GM20431 (cell line): Measurements from ENCODE around the gene ORAI2.
"Not testable (repeated sequence)": the region's sequence is repeated elsewhere in the genome, so short reads cannot be mapped to it uniquely, and the experiment has no call there.

Experiments used
- in situ Hi-C: fragments of 300-500 bp; cut with MseI, MboI; formaldehyde crosslinking; loops from one replicate; pipeline ENCODE4 v1.15.0; 2020; ENCODE audit warnings: low sequenced_read_pairs; ENCODE audit not compliant: unreplicated experiment

ORAI2 gene

DNA sequence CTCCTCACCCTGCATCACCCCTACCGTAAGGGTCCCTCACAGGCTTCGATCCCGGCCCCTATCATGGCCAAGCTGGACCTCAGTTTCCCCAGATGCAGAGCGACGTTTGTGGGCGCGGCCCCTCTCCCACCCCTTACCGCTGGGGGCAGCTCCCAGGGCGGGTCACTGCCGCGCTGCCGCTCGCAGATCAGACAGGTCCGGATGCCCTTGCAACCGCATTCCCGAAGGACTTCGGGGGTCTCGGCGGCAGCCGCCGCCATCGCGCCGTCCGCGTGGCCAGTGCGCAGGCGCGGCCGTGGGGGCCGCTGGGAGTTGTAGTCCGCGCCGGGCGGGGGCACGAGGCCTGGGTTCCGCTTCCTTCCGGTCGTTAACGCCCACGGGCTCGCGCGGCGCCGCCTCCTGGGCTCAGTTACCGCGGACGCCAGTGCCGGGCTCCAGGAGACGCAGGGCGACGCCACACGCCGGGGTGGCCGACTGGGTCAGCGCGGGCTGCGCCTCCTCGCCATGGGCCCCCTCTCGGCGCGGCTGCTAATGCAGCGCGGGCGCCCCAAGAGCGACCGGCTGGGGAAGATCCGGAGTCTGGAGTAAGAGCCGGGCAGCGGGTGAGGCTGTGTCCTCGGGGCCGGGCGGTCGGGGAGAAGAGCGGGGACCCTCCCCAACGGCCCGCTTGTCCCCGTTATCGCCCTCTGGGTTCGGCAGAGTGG, 31.4 kb downstream of the ORAI2 start, which contains the start of the genes ALKBH4 and LRWD1:
TSS of gene ALKBH4 (minus strand) at position 287 of the 704 bp plus-strand sequence. CDS start at position 260, 27 bp downstream.
TSS of gene LRWD1 (plus strand) at position 408 of the 704 bp plus-strand sequence. CDS start at position 505, 97 bp downstream.
- in situ Hi-C loops: no loop called here

DNA sequence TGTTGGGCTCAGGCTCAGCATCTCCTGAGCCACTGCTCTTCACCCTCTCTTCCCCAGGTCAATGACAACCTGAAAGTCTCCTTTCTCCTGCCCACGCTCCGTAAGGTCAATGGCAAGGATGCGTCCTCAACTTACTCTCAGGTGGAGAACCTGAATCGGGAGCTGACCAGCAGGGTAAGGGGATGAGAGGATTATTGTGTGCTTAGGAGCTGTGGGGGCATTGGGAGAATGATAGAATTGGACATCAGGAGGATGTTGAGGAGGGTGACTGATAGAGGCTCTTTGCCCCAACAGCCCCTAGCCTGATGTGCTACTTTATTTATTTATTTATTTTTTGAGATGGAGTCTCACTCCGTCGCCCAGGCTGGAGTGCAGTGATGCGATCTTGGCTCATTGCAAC, 32.7 kb downstream of the ORAI2 start:
- in situ Hi-C loops: no loop called here

DNA sequence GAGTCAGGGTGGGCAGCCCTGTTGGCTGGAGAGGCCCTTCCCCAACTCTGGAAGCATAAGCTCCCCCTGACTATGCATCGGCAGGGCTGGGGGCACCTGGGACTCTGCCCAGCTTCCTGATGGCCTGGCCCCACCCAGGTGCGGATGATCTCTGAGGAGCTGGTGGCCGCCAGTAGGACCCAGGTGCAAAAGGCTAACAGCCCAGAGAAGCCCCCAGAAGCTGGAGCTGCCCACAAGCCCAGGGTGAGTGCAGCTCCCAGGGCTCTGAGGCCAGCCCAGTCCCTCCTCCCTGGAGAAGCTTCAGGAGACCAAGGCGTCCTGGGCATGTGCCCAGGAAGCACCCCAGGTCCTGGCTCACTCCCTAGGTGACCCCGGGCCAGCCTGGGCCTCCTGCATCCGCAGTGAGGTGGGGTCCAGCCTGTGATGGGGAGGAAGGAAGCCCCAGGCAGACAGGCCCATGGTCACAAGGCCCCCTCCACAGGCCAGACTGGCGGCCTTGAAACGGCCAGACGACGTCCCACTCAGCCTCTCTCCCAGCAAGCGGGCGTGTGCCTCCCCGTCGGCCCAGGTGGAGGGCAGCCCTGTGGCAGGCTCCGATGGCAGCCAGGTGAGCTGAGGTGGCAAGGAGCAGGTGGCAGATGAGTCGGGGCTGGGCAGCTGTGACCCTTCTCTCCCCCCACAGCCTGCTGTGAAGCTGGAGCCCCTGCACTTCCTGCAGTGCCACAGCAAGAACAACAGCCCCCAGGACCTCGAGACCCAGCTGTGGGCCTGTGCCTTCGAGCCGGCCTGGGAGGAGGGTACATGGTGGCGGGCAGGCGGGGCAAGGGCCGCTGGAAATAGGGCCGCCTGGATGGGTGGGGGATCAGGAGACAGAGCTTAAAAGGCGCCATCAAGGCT, 34.5 kb downstream of the ORAI2 start:
- in situ Hi-C loops: no loop called here

DNA sequence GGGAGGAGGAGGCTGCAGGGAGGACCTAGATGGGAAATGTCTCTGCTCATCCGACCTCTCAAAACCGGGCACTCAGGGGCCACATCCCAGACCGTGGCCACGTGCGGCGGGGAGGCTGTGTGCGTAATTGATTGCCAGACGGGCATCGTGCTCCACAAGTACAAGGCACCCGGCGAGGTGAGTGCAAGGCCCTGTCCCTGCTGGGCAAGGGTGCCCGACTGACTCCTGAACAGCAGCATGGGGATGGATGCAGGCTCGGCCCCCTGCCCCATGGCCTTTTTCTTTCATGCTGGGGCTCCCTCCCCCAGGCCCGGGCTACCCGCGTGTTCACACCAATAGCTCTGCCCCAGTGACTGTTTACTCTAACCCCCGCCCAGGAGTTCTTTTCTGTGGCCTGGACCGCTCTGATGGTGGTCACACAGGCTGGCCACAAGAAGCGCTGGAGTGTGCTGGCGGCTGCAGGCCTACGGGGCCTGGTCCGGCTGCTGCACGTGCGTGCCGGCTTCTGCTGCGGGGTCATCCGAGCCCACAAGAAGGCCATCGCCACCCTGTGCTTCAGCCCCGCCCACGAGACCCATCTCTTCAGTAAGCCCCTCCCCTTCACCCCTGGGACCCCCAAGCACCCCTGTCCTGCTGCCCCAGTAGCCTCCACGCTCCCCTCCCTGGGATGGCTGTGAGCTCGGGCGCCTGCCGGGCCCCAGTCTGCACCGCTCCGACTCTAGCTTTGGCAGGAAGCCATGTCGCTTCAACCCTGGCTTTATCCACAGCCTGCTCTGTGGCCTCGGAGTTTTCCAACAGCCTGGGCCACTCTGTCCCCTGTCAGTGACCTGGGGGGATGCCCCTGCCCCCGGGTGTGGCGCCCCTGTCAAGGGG, 35.3 kb downstream of the ORAI2 start:
- in situ Hi-C loops: no loop called here

DNA sequence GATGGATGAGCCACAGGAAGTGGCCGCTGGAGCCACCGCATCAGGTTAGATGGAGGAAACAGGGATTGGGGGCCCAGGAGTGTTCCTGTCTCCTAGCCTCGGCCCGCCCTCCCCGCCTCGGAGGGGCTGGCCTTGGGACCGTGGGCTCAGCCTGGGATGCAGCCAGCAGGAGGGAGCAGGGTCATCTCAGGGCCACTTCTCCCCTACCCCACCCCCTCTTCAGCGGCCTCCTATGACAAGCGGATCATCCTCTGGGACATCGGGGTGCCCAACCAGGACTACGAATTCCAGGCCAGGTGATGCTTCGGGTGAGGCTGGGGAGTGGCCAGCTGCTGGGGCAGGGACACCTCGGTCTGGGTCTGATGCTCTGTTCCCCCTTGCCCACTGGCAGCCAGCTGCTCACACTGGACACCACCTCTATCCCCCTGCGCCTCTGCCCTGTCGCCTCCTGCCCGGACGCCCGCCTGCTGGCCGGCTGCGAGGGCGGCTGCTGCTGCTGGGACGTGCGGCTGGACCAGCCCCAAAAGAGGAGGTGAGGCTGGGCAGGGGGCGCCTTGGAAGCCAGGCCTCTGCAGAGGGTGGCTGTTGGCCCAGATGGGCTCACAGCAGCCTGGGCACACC, 36.1 kb downstream of the ORAI2 start:
- in situ Hi-C loops: no loop called here

DNA sequence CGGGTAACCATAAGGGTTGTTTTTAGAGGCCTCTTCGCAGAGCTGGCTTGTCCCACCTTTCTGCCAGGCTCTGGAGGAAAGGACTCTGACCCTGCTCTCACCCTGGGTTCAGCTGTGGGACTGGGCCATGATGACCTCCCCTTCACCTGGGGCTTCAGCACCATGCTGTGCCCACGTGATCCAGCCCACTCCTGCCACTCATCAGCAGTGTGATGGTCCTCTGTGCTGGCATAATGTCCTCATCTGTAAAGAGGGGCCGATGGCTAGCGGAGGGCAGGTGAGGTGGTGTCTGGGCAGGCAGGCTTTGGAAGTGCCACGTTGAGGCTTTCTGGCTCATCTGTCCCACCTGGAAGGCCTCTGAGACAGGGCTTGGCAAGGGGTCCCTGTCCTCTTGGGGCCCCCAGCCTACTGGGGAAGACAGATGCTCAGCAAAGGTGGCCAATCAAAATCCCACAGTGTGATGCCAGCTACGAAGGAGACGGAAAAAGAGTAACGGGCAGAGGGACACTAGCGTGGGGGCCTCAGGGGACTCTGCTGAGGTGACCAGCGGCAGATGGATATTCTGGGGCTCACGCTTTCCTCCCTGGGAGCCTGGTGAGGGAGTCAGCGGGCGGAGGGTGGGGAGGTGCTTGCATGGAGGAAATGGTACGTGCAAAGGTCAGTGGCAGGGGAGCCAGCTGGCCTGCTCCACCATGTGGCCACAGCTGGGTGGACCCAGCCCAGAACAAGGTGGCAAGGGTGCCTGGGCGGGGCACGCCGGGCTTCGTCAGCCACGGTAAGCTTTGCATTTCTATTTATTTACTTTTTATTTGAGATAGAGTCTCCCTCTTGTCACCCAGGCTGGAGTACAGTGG, 36.8 kb downstream of the ORAI2 start:
- in situ Hi-C loops: no loop called here

DNA sequence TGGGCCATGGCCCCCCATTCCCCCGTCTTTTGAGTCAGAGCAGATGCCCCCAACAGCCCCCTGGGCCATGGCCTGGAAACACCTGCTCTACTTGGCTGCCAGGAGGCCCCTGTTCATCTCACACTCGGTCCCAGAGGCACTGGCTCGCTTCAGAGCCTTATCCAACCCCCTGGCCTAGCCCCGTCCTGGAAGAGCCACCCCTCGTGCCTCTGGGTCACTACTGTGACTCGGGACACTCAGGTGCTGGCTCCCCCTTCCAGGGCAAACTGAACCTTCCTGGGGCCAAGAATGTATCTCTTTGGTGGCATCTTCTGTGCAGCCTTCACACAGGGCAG, 38.4 kb downstream of the ORAI2 start:
- in situ Hi-C loops: no loop called here

DNA sequence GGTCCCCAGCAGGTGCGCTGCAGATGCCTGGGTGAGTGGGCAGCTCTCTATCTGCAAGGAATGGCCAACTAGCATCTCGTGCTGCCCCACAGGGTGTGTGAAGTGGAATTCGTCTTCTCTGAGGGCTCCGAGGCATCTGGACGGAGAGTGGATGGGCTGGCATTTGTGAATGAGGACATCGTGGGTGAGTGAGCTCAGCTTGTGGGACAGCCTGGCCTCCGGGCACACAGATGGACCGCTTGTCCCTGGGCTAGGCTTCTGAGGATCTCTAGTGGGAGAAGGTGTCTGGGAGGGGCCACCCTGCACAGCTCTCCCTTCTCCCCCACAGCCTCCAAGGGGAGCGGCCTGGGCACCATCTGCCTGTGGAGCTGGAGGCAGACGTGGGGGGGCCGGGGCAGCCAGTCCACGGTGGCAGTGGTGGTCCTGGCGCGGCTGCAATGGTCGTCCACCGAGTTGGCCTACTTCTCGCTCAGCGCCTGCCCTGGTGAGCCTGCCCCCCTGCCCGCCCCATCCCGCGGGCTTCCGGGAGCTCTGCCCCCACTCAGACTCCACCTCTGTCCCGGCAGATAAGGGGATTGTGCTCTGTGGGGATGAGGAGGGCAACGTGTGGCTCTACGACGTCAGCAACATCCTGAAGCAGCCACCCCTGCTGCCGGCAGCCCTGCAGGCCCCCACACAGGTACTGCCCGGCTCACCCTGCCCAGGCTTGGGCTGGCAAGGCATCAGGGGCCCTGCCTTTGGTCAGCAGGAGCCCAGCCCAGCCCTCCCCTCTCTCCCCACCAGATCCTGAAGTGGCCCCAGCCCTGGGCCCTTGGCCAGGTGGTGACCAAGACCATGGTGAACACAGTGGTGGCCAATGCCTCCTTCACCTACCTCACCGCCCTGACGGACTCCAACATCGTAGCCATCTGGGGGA, 39.0 kb downstream of the ORAI2 start:
- in situ Hi-C loops: no loop called here

DNA sequence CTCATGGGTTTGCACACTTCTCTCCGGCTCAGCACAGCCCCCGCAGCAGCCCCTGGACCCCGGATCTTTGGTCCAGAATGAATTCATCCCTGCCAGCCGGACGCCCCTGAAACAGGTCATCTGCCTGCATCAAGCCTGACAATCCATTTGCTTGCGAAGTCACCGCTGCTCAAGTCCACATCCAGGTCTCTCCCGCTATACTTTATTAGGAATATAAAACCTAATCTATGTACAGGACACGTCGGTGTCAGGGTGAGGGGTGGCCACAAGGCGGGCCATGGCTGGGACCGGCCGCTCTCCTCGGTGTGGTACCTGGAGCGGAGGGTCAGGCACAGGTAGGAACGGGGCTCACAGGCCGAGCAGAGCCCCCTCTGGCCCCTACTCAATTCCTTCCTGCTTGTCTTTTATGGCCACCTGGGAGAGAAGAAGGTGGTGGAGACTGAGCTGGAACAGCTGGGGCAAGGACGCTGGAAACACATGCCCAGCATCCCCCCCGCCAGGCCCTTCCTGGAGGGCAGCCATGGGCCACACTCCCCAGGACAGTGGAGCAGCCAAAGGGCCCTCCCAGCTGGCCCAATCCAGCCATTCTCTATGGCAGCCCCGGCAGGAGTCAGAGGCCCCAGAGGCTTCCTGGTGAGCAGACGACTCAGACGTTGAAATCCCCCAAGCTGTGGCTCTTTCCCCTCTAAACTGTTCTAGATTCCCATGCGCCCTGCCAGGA, 40.1 kb downstream of the ORAI2 start:
- in situ Hi-C loops: no loop called here

DNA sequence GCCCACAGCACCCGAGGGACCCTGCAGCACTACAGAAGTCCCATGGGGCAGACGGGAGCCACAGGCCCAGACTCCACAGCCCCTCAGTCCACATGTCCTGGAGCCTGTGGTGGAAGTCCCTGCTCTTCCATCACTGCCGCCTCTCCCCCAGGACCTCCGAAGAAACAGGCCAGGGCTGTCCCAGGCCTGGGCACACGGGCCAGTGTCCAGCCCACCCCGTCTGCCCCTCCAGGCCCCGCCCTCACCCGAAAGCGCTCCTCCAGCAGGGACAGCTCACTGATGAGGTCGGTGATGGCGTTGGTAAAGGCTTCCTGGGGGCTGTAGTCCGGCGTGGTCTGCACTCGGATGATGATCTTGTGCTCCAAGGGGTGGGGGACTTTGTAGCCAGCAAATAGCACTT, 40.7 kb downstream of the ORAI2 start:
- in situ Hi-C loops: not testable (repeated sequence)

DNA sequence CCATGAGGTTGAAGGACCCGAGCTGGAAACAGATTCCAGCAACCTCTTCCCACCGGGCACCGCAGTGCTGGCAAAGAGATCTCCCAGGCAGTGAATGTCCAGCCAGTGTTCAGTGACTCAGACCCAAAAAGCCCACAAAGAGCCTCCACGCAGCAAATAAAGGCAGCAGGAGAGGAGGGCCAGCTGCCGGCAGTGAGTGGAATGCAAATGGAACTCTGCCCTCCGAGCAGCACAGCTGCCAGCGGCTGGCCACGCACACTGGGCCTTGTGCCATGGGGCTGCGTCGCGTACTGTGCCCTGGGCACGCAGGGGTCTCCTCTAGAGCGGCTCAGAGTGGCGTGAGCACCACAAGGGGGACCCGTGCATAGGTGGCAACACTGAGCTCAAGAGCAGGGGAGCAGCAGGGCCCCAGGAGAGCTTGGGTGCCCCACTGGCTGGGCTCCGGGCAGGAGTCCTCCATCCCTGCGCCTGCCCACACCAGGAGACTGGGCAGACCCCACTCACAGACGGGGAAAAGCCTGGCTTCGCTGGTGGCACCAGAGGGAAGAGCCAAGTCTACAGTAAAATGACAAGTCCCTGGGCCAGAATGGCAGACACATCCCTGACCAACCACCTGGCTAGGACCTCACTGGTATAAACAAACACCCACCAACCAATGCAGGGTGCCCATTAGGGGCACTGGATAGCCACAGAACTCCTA, 41.5 kb downstream of the ORAI2 start:
- in situ Hi-C loops: not testable (repeated sequence)

DNA sequence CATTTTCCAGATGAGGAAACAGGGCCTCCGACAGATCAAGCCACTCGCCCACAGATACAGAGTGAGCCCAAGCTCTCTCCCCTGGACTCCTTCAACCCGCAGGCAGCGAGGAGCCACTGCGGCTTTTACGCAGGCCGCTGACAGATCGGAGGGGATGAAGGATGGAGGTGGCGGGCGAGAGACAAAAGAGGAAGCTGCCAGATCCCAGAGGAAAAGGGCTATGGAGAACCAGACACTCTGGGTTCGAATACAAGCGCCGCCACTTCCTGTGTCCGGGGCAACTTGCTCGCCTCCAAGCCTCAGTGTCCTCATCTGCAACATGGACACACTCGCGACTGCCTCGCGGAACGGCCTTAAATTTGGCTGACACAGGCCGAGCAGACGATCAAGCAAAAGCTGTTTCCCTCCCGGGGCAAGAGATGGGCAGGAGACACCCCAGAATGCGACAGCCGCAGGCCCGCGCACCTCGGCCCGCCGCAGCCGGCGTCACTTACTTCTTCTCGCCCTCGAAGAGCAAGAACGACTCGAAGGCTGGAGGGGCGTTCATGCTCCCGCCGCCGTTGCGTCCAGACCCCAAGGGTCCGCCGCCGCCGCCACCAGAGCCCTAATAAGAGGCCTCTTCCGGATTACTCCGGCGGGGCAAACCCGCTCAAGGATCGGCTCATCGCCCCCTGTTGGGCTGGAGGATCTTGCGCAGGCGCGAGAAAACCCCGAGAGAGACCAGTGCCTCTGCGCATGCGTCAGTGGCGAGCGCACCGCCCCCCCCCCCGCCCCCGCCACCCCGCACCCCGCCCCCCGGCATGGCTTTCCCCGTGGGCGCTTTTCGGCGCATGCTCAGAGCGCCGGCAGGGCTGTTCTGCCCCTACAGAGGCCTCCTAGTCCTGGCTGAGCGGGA, 45.2 kb downstream of the ORAI2 start, which contains the start of gene POLR2J:
TSS of gene POLR2J (minus strand) at position 609 of the 895 bp plus-strand sequence. CDS start at position 547, 62 bp downstream.
- in situ Hi-C loops: not testable (repeated sequence)

DNA sequence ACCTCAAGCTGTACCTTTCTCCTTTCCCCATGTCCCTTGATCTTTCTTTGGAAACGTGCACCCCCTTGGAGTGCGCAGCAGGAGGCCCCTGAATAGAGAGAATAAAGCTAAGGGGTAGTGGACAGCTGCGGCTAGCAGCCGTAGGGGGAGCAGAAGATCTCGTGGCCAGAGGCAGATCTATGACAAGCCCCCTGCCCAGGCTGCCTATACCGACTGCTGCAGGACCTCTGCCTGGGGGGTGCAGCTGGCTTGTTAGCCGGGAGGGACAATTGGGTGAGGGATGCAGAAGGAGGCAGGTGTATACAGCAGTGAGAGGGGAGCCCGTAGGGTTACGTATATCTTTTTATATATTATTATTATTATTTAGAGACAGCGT, 45.8 kb downstream of the ORAI2 start:
- in situ Hi-C loops: not testable (repeated sequence)

DNA sequence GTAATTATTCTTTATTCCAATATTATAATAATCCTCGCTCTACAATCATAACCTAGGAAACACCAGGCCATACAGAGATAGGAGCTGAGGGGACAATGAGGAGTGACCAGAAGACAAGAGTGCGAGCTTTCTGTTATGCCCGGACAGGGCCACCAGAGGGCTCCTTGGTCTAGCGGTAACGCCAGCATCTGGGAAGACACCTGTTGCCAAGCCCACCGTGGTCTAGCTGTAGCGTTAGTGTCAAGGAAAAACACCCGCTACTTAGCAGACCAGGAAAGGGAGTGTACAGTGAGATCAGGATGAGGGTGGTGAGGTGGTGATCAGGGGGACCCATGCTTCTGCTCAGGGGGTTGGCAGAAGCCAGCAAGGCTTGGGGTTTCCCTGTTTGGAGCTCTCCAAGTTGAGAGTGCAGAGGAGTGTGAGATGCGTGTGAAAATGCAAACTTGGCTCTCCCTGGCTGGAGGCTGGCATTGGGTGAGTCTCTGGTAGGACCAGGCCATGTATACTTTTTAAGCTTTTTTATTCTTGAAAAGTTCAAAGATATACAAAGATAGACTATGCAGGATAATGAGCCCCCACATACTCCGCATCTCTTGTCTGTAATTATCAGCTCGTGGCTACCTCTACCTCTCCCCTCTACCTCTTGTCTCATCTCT, 46.7 kb downstream of the ORAI2 start:
- in situ Hi-C loops: not testable (repeated sequence)

DNA sequence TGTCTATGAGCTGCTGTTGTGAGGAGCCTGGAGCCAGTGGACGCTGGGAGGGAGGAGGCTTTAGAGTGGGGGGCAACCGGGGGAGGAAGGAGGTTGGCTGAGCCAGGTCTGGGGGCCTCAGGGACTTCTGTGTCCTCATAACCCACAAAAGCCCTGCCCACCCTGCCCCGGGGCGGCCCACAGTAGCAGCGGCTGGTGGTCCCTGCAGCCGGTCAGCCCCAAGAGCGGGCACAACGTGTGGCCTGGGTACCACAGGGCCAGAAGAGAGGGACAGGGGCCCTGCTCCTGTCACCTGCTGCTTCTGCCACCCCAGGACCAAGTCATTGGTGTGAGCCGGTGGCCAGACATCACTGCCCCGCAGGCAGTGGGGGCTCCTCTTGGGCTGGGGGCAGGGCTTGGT, 48.6 kb downstream of the ORAI2 start:
- in situ Hi-C loops: not testable (repeated sequence)
